ENCODE data around the gene PRG3.
"Not testable (repeated sequence)": the region's sequence is repeated elsewhere in the genome, so short reads cannot be mapped to it uniquely, and the experiment has no call there.

Gene PRG3

GRCh38 chr11:57341250-57341808 is 39.6 kb downstream of the PRG3 start:
- no peak for DNase-seq (ENCODE audit: low read depth in 3 of 3, low spot score in 1 of 3)

GRCh38 chr11:57340039-57340615 is 40.8 kb downstream of the PRG3 start:
- no peak for DNase-seq (ENCODE audit: low read depth in 3 of 3, low spot score in 1 of 3)

GRCh38 chr11:57339328-57339727 is 41.6 kb downstream of the PRG3 start:
- no peak for DNase-seq (ENCODE audit: low read depth in 3 of 3, low spot score in 1 of 3)

- no peak for DNase-seq (ENCODE audit: low read depth in 3 of 3, low spot score in 1 of 3)
Observed at GRCh38 chr11:57338142-57338541, 42.8 kb downstream of the PRG3 start, which contains the start of gene P2RX3. Gene P2RX3, plus strand, starts transcription at chr11:57338352. Its CDS starts 199 bp downstream, at chr11:57338551.

GRCh38 chr11:57336856-57337255 is 44.1 kb downstream of the PRG3 start:
- DNase-seq (ENCODE audit: low read depth in 3 of 3, low spot score in 1 of 3): not testable (repeated sequence)

- DNase-seq (ENCODE audit: low read depth in 3 of 3, low spot score in 1 of 3): no peak
Observed at GRCh38 chr11:57336111-57336666, 44.8 kb downstream of the PRG3 start.

GRCh38 chr11:57335343-57336110 is 45.4 kb downstream of the PRG3 start, which contains the start of gene SSRP1:
Gene SSRP1, minus strand, starts transcription at chr11:57335892. Its CDS starts 771 bp downstream, at chr11:57335121.
- DNase-seq (ENCODE audit: low read depth in 3 of 3, low spot score in 1 of 3): peak; percentile 69 to 75 (median 72)

- no peak for DNase-seq (ENCODE audit: low read depth in 3 of 3, low spot score in 1 of 3)
Observed at GRCh38 chr11:57335023-57335342, 46.0 kb downstream of the PRG3 start.

- no peak for DNase-seq (ENCODE audit: low read depth in 3 of 3, low spot score in 1 of 3)
Observed at GRCh38 chr11:57332694-57333440, 48.1 kb downstream of the PRG3 start.

GRCh38 chr11:57331720-57332119 is 49.2 kb downstream of the PRG3 start:
- no peak for DNase-seq (ENCODE audit: low read depth in 3 of 3, low spot score in 1 of 3)

GRCh38 chr11:57330029-57330428 is 50.9 kb downstream of the PRG3 start:
- DNase-seq (ENCODE audit: low read depth in 3 of 3, low spot score in 1 of 3): no peak

GRCh38 chr11:57327721-57328120 is 53.2 kb downstream of the PRG3 start:
- DNase-seq (ENCODE audit: low read depth in 3 of 3, low spot score in 1 of 3): no peak

Measured in stimulated activated CD4-positive, alpha-beta T cell treated with anti-CD3 and anti-CD28 coated beads, TNF-alpha, amount 100 ng/mL, for 1 hour (primary cell).